ENCODE data around the gene SDC1. TPM values are rescaled to one million over a fixed set of nuclear protein-coding genes. Genes with fewer than 3 reads are reported as not detected.
"Not testable (repeated sequence)": the region's sequence is repeated elsewhere in the genome, so short reads cannot be mapped to it uniquely, and the experiment has no call there.

Gene SDC1
- total and polyA plus RNA-seq, 9 donors: 0.62 to 9.1 (median 3.8) TPM

GRCh38 chr2:20195431-20196033 lies 29.4 kb downstream of the SDC1 start:
- H3K4me1 ChIP-seq (ENCODE audit: insufficient read depth): no peaks in the 10 kb centered on the region
- H3K4me3 ChIP-seq: no peak overlapping the region
- no peaks in the 10 kb centered on the region for H3K27me3 ChIP-seq
- intact Hi-C loops (cut with DNase I): no loop called here
- WGBS, 3 donors: 83 to 96% (median 86%) methylated on average over 12 of the region's 12 CpGs
- TF ChIP-seq EP300 (IDR thresholded peaks at IDR 0.05): no peak
- TF ChIP-seq CTCF (IDR thresholded peaks at IDR 0.05): no peak
- TF ChIP-seq POLR2A (IDR thresholded peaks at IDR 0.05): no peak
- H3K27ac ChIP-seq: no peak overlapping the region
- no peaks in the 10 kb centered on the region for H3K36me3 ChIP-seq
- no peaks in the 10 kb centered on the region for H3K9me3 ChIP-seq
- no peak for DNase-seq

GRCh38 chr2:20195016-20195411 lies 29.9 kb downstream of the SDC1 start:
- H3K27me3 ChIP-seq; H3K4me3 ChIP-seq; H3K4me1 ChIP-seq (ENCODE audit: insufficient read depth); intact Hi-C loops (cut with DNase I); DNase-seq; H3K9me3 ChIP-seq; H3K36me3 ChIP-seq; H3K27ac ChIP-seq: not testable (repeated sequence)
- WGBS, 3 donors: 82 to 96% (median 84%) methylated on average over 8 of the region's 8 CpGs

GRCh38 chr2:20194097-20195015 lies 30.6 kb downstream of the SDC1 start:
- Histone ChIP-seq H3K9me3 (no peaks in the 10 kb centered on the region), H3K4me3 (no peak overlapping the region), H3K27me3 (no peaks in the 10 kb centered on the region), H3K36me3 (no peaks in the 10 kb centered on the region), H3K27ac (no peak overlapping the region), H3K4me1 (ENCODE audit: insufficient read depth) (no peaks in the 10 kb centered on the region)
- no peak for DNase-seq
- WGBS, 3 donors: 79 to 84% (median 83%) methylated on average over 16 of the region's 16 CpGs
- intact Hi-C loops (cut with DNase I): no loop called here
- TF ChIP-seq CTCF (IDR thresholded peaks at IDR 0.05): no peak
- no peak for TF ChIP-seq POLR2A (IDR thresholded peaks at IDR 0.05)
- no peak for TF ChIP-seq EP300 (IDR thresholded peaks at IDR 0.05)

GRCh38 chr2:20193185-20193584 lies 31.7 kb downstream of the SDC1 start:
- no peak for DNase-seq
- no peak for TF ChIP-seq CTCF (IDR thresholded peaks at IDR 0.05)
- no peak for TF ChIP-seq EP300 (IDR thresholded peaks at IDR 0.05)
- TF ChIP-seq POLR2A (IDR thresholded peaks at IDR 0.05): no peak
- intact Hi-C loops (cut with DNase I): no loop called here

GRCh38 chr2:20192781-20193180 lies 32.1 kb downstream of the SDC1 start:
- Histone ChIP-seq H3K27ac (no peak overlapping the region), H3K27me3 (no peaks in the 10 kb centered on the region), H3K4me3 (no peak overlapping the region), H3K4me1 (ENCODE audit: insufficient read depth) (no peaks in the 10 kb centered on the region), H3K36me3 (no peaks in the 10 kb centered on the region), H3K9me3 (no peaks in the 10 kb centered on the region)
- TF ChIP-seq CTCF (IDR thresholded peaks at IDR 0.05) (no peak), POLR2A (IDR thresholded peaks at IDR 0.05) (no peak), EP300 (IDR thresholded peaks at IDR 0.05) (no peak)
- intact Hi-C loops (cut with DNase I): no loop called here
- DNase-seq: no peak
- 66 to 86% (median 66%) methylated on average over 2 of the region's 2 CpGs for WGBS, 3 donors

More at GRCh38 chr2:20193185-20193584, 31.7 kb downstream of the SDC1 start:
- Histone ChIP-seq H3K36me3 (no peaks in the 10 kb centered on the region), H3K27ac (no peak overlapping the region), H3K4me3 (no peak overlapping the region), H3K9me3 (no peaks in the 10 kb centered on the region), H3K27me3 (no peaks in the 10 kb centered on the region), H3K4me1 (ENCODE audit: insufficient read depth) (no peaks in the 10 kb centered on the region)
- 76 to 94% (median 92%) methylated on average over 4 of the region's 4 CpGs for WGBS, 3 donors

All from ovary (tissue), 9 donors.